T-helper 1 cell treated with Interleukin-12 subunit alpha and Interleukin-12 subunit beta and Interleukin-4 antibody, amounts not matched to agents 30 ng/mL and 1 ng/mL, for 36 hours (primary cell): ENCODE data around the gene IMMP2L. TPM values are rescaled to one million over a fixed set of nuclear protein-coding genes. Genes with fewer than 3 reads are reported as not detected.

Experiments used
- intact Hi-C: fragments of 100-400 bp; cut with micrococcal nuclease; formaldehyde crosslinking; loops from one replicate; pipeline ENCODE4 v1.15.1; 2024
- total RNA-seq: library from RNA; stranded (reverse); gene quantifications from 2 replicates; pipeline ENCODE4 v1.2.3, GENCODE V29; 2022

Gene IMMP2L
- total RNA-seq, 1 donor from 2014 or later, result 10.4 TPM

GRCh38 chr7:111560773-111561653, 1.3 kb downstream of the IMMP2L start:
- intact Hi-C loops, result loop anchor here (5.0 kb wide), 4 partner anchors 469 to 1231 kb away; partner anchors contain the start of genes LRRN3 and TMEM168

- intact Hi-C loops, result no loop called here
These were observed 3.3 kb downstream of the IMMP2L start for GRCh38 chr7:111558991-111559390.

GRCh38 chr7:111556977-111557376, 5.3 kb downstream of the IMMP2L start:
- intact Hi-C loops, result no loop called here

- intact Hi-C loops, result no loop called here
These were observed 8.2 kb downstream of the IMMP2L start for GRCh38 chr7:111554086-111554485.

- intact Hi-C loops, result no loop called here
These were observed 21.2 kb downstream of the IMMP2L start for GRCh38 chr7:111541067-111541466.

GRCh38 chr7:111540199-111540815, 22.0 kb downstream of the IMMP2L start:
- intact Hi-C loops, result no loop called here

GRCh38 chr7:111537134-111537533, 25.2 kb downstream of the IMMP2L start:
- intact Hi-C loops, result no loop called here

GRCh38 chr7:111535142-111535870, 27.0 kb downstream of the IMMP2L start:
- intact Hi-C loops, result no loop called here

- intact Hi-C loops, result no loop called here
These were observed 29.7 kb downstream of the IMMP2L start for GRCh38 chr7:111532625-111533024.

GRCh38 chr7:111531993-111532392, 30.3 kb downstream of the IMMP2L start:
- intact Hi-C loops, result no loop called here

GRCh38 chr7:111530356-111530668, 32.0 kb downstream of the IMMP2L start:
- intact Hi-C loops, result no loop called here

- intact Hi-C loops, result no loop called here
These were observed 32.6 kb downstream of the IMMP2L start for GRCh38 chr7:111529507-111530355.

- intact Hi-C loops, result no loop called here
These were observed 34.0 kb downstream of the IMMP2L start for GRCh38 chr7:111528331-111528730.

GRCh38 chr7:111527545-111527944, 34.7 kb downstream of the IMMP2L start:
- intact Hi-C loops, result no loop called here

- intact Hi-C loops, result no loop called here
These were observed 37.2 kb downstream of the IMMP2L start for GRCh38 chr7:111525100-111525499.

- intact Hi-C loops, result no loop called here
These were observed 40.6 kb downstream of the IMMP2L start for GRCh38 chr7:111521660-111522059.

GRCh38 chr7:111518264-111518663, 44.0 kb downstream of the IMMP2L start:
- intact Hi-C loops, result no loop called here

GRCh38 chr7:111517549-111517951, 44.7 kb downstream of the IMMP2L start:
- intact Hi-C loops, result no loop called here

- intact Hi-C loops, result no loop called here
These were observed 45.7 kb downstream of the IMMP2L start for GRCh38 chr7:111516612-111517011.

- intact Hi-C loops, result no loop called here
These were observed 48.7 kb downstream of the IMMP2L start for GRCh38 chr7:111513566-111513965.

GRCh38 chr7:111511845-111512244, 50.4 kb downstream of the IMMP2L start:
- intact Hi-C loops, result no loop called here
